Astrocyte (in vitro differentiated cells and primary cell): ENCODE data around the gene PRM3. TPM values are rescaled to one million over a fixed set of nuclear protein-coding genes. Genes with fewer than 3 reads are reported as not detected.

Experiments
- DNase-seq: peaks from one replicate; pipeline ENCODE4 v3.0.0-alpha.2; 2010; ENCODE audit warnings: low read depth
- FAIRE-seq: peaks from 2 replicates; lab custom pipeline; 2011; peaks lifted over from hg19 to GRCh38; lab: Jason Lieb, UNC
- H2AFZ ChIP-seq: 2 replicates; pipeline ENCODE4 v1.6.0; 2012; ENCODE audit warnings: low read depth, low read length, inconsistent platforms
- H3K27ac ChIP-seq: 2 replicates; pipeline ENCODE4 v1.5.1; 2011; ENCODE audit warnings: low read depth, low read length, inconsistent platforms
- H3K27me3 ChIP-seq: 2 replicates; pipeline ENCODE4 v1.6.0; 2011; ENCODE audit warnings: low read length, inconsistent platforms; ENCODE audit not compliant: insufficient read depth
- H3K36me3 ChIP-seq: 2 replicates; pipeline ENCODE4 v1.5.1; 2011; ENCODE audit warnings: low read length, inconsistent platforms; ENCODE audit not compliant: insufficient read depth
- H3K4me1 ChIP-seq: 2 replicates; pipeline ENCODE4 v1.5.1; 2011; ENCODE audit warnings: low read length, inconsistent platforms; ENCODE audit not compliant: insufficient read depth
- H3K4me2 ChIP-seq: 2 replicates; pipeline ENCODE4 v1.6.0; 2012; ENCODE audit warnings: low read length, inconsistent platforms
- H3K4me3 ChIP-seq: 2 replicates; pipeline ENCODE4 v1.5.1; 2011; ENCODE audit warnings: low read depth, mild to moderate bottlenecking, low read length, inconsistent platforms; ENCODE audit not compliant: insufficient read depth
- H3K79me2 ChIP-seq: 2 replicates; pipeline ENCODE4 v1.6.0; 2012; ENCODE audit warnings: mild to moderate bottlenecking, low read length, inconsistent platforms; ENCODE audit not compliant: insufficient read depth
- H3K9ac ChIP-seq: 2 replicates; pipeline ENCODE4 v1.6.0; 2012; ENCODE audit warnings: mild to moderate bottlenecking, low read length, inconsistent platforms
- H3K9me3 ChIP-seq: 2 replicates; pipeline ENCODE4 v1.5.1; 2012; ENCODE audit warnings: low read depth, mild to moderate bottlenecking, low read length, inconsistent platforms; ENCODE audit not compliant: insufficient read depth
- H4K20me1 ChIP-seq: 2 replicates; pipeline ENCODE4 v1.6.0; 2012; ENCODE audit warnings: low read length, inconsistent platforms; ENCODE audit not compliant: insufficient read depth
- H3K27ac Mint-ChIP-seq: one replicate; pipeline ENCODE4 v1.8.0; 2021; ENCODE audit warnings: mild to moderate bottlenecking, mixed read lengths; ENCODE audit not compliant: unreplicated experiment
- H3K27me3 Mint-ChIP-seq: one replicate; pipeline ENCODE4 v1.8.0; 2021; ENCODE audit warnings: low read depth, mixed read lengths; ENCODE audit not compliant: unreplicated experiment
- H3K36me3 Mint-ChIP-seq: one replicate; pipeline ENCODE4 v1.8.0; 2021; ENCODE audit warnings: low read depth, mixed read lengths; ENCODE audit not compliant: unreplicated experiment
- H3K4me1 Mint-ChIP-seq: one replicate; pipeline ENCODE4 v1.8.0; 2021; ENCODE audit warnings: low read depth, mixed read lengths; ENCODE audit not compliant: unreplicated experiment
- H3K4me3 Mint-ChIP-seq: one replicate; pipeline ENCODE4 v1.8.0; 2021; ENCODE audit warnings: mild to moderate bottlenecking, moderate library complexity, mixed read lengths; ENCODE audit not compliant: unreplicated experiment
- H3K9me3 Mint-ChIP-seq: one replicate; pipeline ENCODE4 v1.8.0; 2021; ENCODE audit warnings: mild to moderate bottlenecking, mixed read lengths; ENCODE audit not compliant: unreplicated experiment
- CTCF ChIP-seq: IDR thresholded peaks from 2 replicates; pipeline ENCODE4 v1.5.1; 2011; ENCODE audit warnings: low read depth, mild to moderate bottlenecking, inconsistent platforms, low read length, moderate library complexity; ENCODE audit not compliant: insufficient read depth
- EZH2 ChIP-seq: IDR thresholded peaks from 2 replicates; pipeline ENCODE4 v1.6.1; 2012; ENCODE audit warnings: mild to moderate bottlenecking, low read length, inconsistent platforms; ENCODE audit not compliant: insufficient read depth
- total RNA-seq: library from RNA; stranded (reverse); gene quantifications from 2 replicates; pipeline ENCODE4 v1.2.1, GENCODE V29; 2021

PRM3 gene
- total RNA-seq, 1 donor from 2014 or later: not detected

- no peaks in the 10 kb centered on the region for H3K36me3 ChIP-seq
- H3K4me1 Mint-ChIP-seq: peaks cover 4% of the 10 kb centered on the region
Observed at GRCh38 chr16:11270602-11271162, 2.7 kb downstream of the PRM3 start.

GRCh38 chr16:11268921-11269375, 4.5 kb downstream of the PRM3 start, which contains the start of gene TNP2:
TSS of gene TNP2 (minus strand) at chr16:11269325. CDS start at chr16:11269262, 63 bp downstream.
- Histone ChIP-seq H3K9me3 (no peaks in the 10 kb centered on the region), H3K4me2 (no peak within 1 kb of the TSS), H3K4me1 (no peaks in the 10 kb centered on the region), H4K20me1 (no peaks in the 10 kb centered on the region), H3K9ac (no peak within 1 kb of the TSS), H3K36me3 (no peaks in the 10 kb centered on the region), H3K27ac (no peak within 1 kb of the TSS), H3K27me3 (no peaks in the 10 kb centered on the region), H2AFZ (no peak within 1 kb of the TSS), H3K79me2 (no peaks in the 10 kb centered on the region), H3K4me3 (no peak within 1 kb of the TSS)
- no peak for FAIRE-seq
- Mint-ChIP-seq H3K4me3 (no peak within 1 kb of the TSS), H3K27ac (no peak within 1 kb of the TSS), H3K27me3 (peaks cover 46% of the 10 kb centered on the region), H3K36me3 (no peaks in the 10 kb centered on the region), H3K4me1 (peaks cover 2% of the 10 kb centered on the region), H3K9me3 (peaks cover under 1% of the 10 kb centered on the region)
- DNase-seq: no peak
- TF ChIP-seq CTCF (no peak), EZH2 (no peak)

More at GRCh38 chr16:11270602-11271162, 2.7 kb downstream of the PRM3 start:
- TF ChIP-seq EZH2: no peak
- TF ChIP-seq CTCF: no peak
- Histone ChIP-seq H3K27me3 (no peaks in the 10 kb centered on the region), H3K27ac (no peak overlapping the region), H3K4me2 (no peak overlapping the region), H3K4me1 (no peaks in the 10 kb centered on the region), H3K79me2 (no peaks in the 10 kb centered on the region), H3K9ac (no peak overlapping the region), H4K20me1 (no peaks in the 10 kb centered on the region), H3K4me3 (no peak overlapping the region), H3K9me3 (no peaks in the 10 kb centered on the region), H2AFZ (no peak overlapping the region)
- Mint-ChIP-seq H3K4me3 (no peak overlapping the region), H3K27me3 (peaks cover 37% of the 10 kb centered on the region), H3K36me3 (no peaks in the 10 kb centered on the region), H3K27ac (no peak overlapping the region), H3K9me3 (peaks cover 2% of the 10 kb centered on the region)
- DNase-seq (no peak), FAIRE-seq (no peak)

GRCh38 chr16:11265124-11265523, 8.3 kb downstream of the PRM3 start:
- no peak overlapping the region for H3K4me3 ChIP-seq
- DNase-seq (no peak), FAIRE-seq (no peak)
- H3K79me2 ChIP-seq: no peaks in the 10 kb centered on the region
- H3K9me3 ChIP-seq: no peaks in the 10 kb centered on the region
- no peaks in the 10 kb centered on the region for H3K9me3 Mint-ChIP-seq
- no peak overlapping the region for H3K27ac ChIP-seq
- no peak overlapping the region for H3K9ac ChIP-seq
- H3K27me3 Mint-ChIP-seq: peaks cover 51% of the 10 kb centered on the region
- H3K27me3 ChIP-seq: no peaks in the 10 kb centered on the region
- no peak overlapping the region for H2AFZ ChIP-seq
- H3K4me2 ChIP-seq: no peak overlapping the region
- H3K27ac Mint-ChIP-seq: no peak overlapping the region
- no peak overlapping the region for H3K4me3 Mint-ChIP-seq
- no peaks in the 10 kb centered on the region for H3K36me3 ChIP-seq
- H3K4me1 Mint-ChIP-seq: no peaks in the 10 kb centered on the region
- no peaks in the 10 kb centered on the region for H3K36me3 Mint-ChIP-seq
- H3K4me1 ChIP-seq: no peaks in the 10 kb centered on the region
- TF ChIP-seq EZH2 (no peak), CTCF (no peak)
- H4K20me1 ChIP-seq: no peaks in the 10 kb centered on the region
